Measurements from ENCODE around the gene ZBTB11. TPM values are rescaled to one million over a fixed set of nuclear protein-coding genes. Genes with fewer than 3 reads are reported as not detected.
"Not testable (repeated sequence)": the region's sequence is repeated elsewhere in the genome, so short reads cannot be mapped to it uniquely, and the experiment has no call there.

The ZBTB11 gene
- total and polyA plus RNA-seq, 2 donors, result 19.8 to 23.0 TPM

DNA sequence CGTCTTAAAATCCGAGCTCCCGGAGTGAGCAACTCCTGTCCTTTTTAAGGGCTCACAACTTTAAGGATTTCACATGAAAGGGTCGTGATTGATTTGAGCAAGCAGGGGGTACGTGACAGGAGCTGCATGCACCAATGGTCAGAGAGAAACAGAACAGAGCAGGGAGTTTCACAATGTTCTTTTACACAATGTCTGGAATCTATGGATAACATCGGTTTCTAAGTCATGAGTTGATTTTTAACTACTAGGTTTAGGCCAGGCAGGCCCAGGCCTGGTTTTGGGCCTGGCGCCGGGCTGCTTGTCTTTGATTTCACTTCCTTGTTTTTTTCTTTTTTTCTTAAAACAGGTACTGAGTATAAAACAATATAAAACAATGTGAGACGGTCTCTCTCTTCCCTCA lies 63.9 kb downstream of the ZBTB11 start:
- not testable (repeated sequence) for DNase-seq (ENCODE audit: low read depth in 6 of 9, low spot score in 9 of 9); H3K9me3 ChIP-seq (ENCODE audit: control insufficient read depth in 2 of 2, insufficient read depth in 1 of 2, low read length in 1 of 2); H3K4me1 ChIP-seq (ENCODE audit: control insufficient read depth in 2 of 2, insufficient read depth in 2 of 2, low read length in 2 of 2); H3K4me3 ChIP-seq (ENCODE audit: low read length in 2 of 2); H3K27ac ChIP-seq (ENCODE audit: low read depth in 1 of 2, low read length in 1 of 2); H3K27me3 ChIP-seq (ENCODE audit: control insufficient read depth in 2 of 2, insufficient read depth in 1 of 2, low read length in 1 of 2); H3K36me3 ChIP-seq (ENCODE audit: control insufficient read depth in 2 of 2, insufficient read depth in 2 of 2, low read length in 1 of 2)
- 95% methylated on average over 9 of the region's 9 CpGs for WGBS

GRCh38 chr3:101611023-101611422 lies 65.9 kb downstream of the ZBTB11 start:
- Histone ChIP-seq H3K4me1 (ENCODE audit: control insufficient read depth in 2 of 2, insufficient read depth in 2 of 2, low read length in 2 of 2) (no peaks in the 10 kb centered on the region), H3K4me3 (ENCODE audit: low read length in 2 of 2) (no peak overlapping the region), H3K27me3 (ENCODE audit: control insufficient read depth in 2 of 2, insufficient read depth in 1 of 2, low read length in 1 of 2) (no peaks in the 10 kb centered on the region), H3K36me3 (ENCODE audit: control insufficient read depth in 2 of 2, insufficient read depth in 2 of 2, low read length in 1 of 2) (no peaks in the 10 kb centered on the region), H3K9me3 (ENCODE audit: control insufficient read depth in 2 of 2, insufficient read depth in 1 of 2, low read length in 1 of 2) (no peaks in the 10 kb centered on the region), H3K27ac (ENCODE audit: low read depth in 1 of 2, low read length in 1 of 2) (no peak overlapping the region)
- no peak for DNase-seq (ENCODE audit: low read depth in 6 of 9, low spot score in 9 of 9)
- 94% methylated on average over 2 of the region's 2 CpGs for WGBS

GRCh38 chr3:101605398-101605797 lies 71.5 kb downstream of the ZBTB11 start:
- H3K36me3 ChIP-seq (ENCODE audit: control insufficient read depth in 2 of 2, insufficient read depth in 2 of 2, low read length in 1 of 2); H3K9me3 ChIP-seq (ENCODE audit: control insufficient read depth in 2 of 2, insufficient read depth in 1 of 2, low read length in 1 of 2); DNase-seq (ENCODE audit: low read depth in 6 of 9, low spot score in 9 of 9); H3K4me1 ChIP-seq (ENCODE audit: control insufficient read depth in 2 of 2, insufficient read depth in 2 of 2, low read length in 2 of 2); H3K27me3 ChIP-seq (ENCODE audit: control insufficient read depth in 2 of 2, insufficient read depth in 1 of 2, low read length in 1 of 2); H3K4me3 ChIP-seq (ENCODE audit: low read length in 2 of 2); H3K27ac ChIP-seq (ENCODE audit: low read depth in 1 of 2, low read length in 1 of 2): not testable (repeated sequence)
- WGBS, result 85% methylated on average over 10 of the region's 10 CpGs

DNA sequence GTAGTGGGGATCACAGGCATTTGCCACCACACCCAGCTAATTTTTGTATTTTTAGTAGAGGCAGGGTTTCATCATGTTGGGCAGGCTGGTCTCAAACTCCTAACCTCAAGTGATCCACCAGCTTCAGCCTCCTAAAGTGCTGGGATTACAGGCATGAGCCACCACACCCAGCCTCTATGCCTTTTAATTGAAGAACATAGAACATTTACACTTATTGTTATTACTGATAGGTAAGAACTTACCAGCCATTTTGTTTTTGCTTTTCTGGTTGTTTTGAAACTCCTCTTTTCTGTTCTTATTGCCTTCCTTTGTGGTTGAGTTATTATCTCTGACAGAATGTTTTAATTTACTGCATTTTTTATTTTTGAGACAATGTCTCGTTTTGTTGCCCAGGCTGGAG lies 73.7 kb downstream of the ZBTB11 start:
- Histone ChIP-seq H3K4me3 (ENCODE audit: low read length in 2 of 2) (no peak overlapping the region), H3K27ac (ENCODE audit: low read depth in 1 of 2, low read length in 1 of 2) (no peak overlapping the region), H3K9me3 (ENCODE audit: control insufficient read depth in 2 of 2, insufficient read depth in 1 of 2, low read length in 1 of 2) (peaks cover 0 to 8% of the 10 kb centered on the region in 2 donors), H3K36me3 (ENCODE audit: control insufficient read depth in 2 of 2, insufficient read depth in 2 of 2, low read length in 1 of 2) (no peaks in the 10 kb centered on the region), H3K27me3 (ENCODE audit: control insufficient read depth in 2 of 2, insufficient read depth in 1 of 2, low read length in 1 of 2) (no peaks in the 10 kb centered on the region), H3K4me1 (ENCODE audit: control insufficient read depth in 2 of 2, insufficient read depth in 2 of 2, low read length in 2 of 2) (no peaks in the 10 kb centered on the region)
- no peak for DNase-seq (ENCODE audit: low read depth in 6 of 9, low spot score in 9 of 9)
- 100% methylated on average over 1 of the region's 1 CpG for WGBS

DNA sequence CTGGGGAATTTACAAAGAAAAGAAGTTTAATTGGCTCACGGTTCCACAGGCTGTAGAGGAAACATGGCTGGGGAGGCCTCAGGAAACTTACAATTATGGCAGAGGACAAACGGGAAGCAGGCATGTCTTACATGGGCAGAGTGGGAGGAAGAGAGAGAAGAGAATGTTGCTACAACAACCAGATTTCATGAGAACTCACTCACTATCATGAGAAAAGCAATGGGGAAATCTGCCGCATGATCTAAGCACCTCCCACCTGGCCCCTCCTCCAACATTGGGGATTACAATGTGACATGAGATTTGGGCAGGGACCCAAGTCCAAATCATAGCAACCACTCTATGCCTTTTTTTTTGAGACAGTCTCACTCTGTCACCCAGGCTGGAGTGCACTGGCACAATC lies 74.2 kb downstream of the ZBTB11 start:
- no peaks in the 10 kb centered on the region for H3K36me3 ChIP-seq (ENCODE audit: control insufficient read depth in 2 of 2, insufficient read depth in 2 of 2, low read length in 1 of 2)
- no peak overlapping the region for H3K4me3 ChIP-seq (ENCODE audit: low read length in 2 of 2)
- H3K27ac ChIP-seq (ENCODE audit: low read depth in 1 of 2, low read length in 1 of 2), result no peak overlapping the region
- 97% methylated on average over 3 of the region's 3 CpGs for WGBS
- H3K4me1 ChIP-seq (ENCODE audit: control insufficient read depth in 2 of 2, insufficient read depth in 2 of 2, low read length in 2 of 2), result no peaks in the 10 kb centered on the region
- DNase-seq (ENCODE audit: low read depth in 6 of 9, low spot score in 9 of 9), result no peak
- peaks cover 0 to 8% of the 10 kb centered on the region in 2 donors for H3K9me3 ChIP-seq (ENCODE audit: control insufficient read depth in 2 of 2, insufficient read depth in 1 of 2, low read length in 1 of 2)
- no peaks in the 10 kb centered on the region for H3K27me3 ChIP-seq (ENCODE audit: control insufficient read depth in 2 of 2, insufficient read depth in 1 of 2, low read length in 1 of 2)

Other genes with a start within 250 kb of the ZBTB11 start
- gene SENP7, start 163.9 kb downstream of the ZBTB11 start, total RNA-seq, result 37.7 TPM
- 29.6 TPM for gene SENP7, start 163.9 kb downstream of the ZBTB11 start, polyA plus RNA-seq
- gene TRMT10C, start 115.3 kb downstream of the ZBTB11 start, total RNA-seq, result 28.9 TPM
- gene TRMT10C, start 115.3 kb downstream of the ZBTB11 start, polyA plus RNA-seq, result 28.7 TPM
- gene PCNP, start 103.0 kb downstream of the ZBTB11 start, total RNA-seq, result 52.2 TPM
- 159 TPM for gene PCNP, start 103.0 kb downstream of the ZBTB11 start, polyA plus RNA-seq
- gene RPL24, start 9.6 kb upstream of the ZBTB11 start, total RNA-seq, result 2,106 TPM
- 3,832 TPM for gene RPL24, start 9.6 kb upstream of the ZBTB11 start, polyA plus RNA-seq
- gene CEP97, start 47.5 kb upstream of the ZBTB11 start, total RNA-seq, result 14.0 TPM
- gene CEP97, start 47.5 kb upstream of the ZBTB11 start, polyA plus RNA-seq, result 4.5 TPM
- gene NXPE3, start 102.1 kb upstream of the ZBTB11 start, total RNA-seq, result 10.3 TPM
- gene NXPE3, start 102.1 kb upstream of the ZBTB11 start, polyA plus RNA-seq, result 15.8 TPM
- gene NFKBIZ, start 172.4 kb upstream of the ZBTB11 start, total RNA-seq, result 7.7 TPM
- 13.7 TPM for gene NFKBIZ, start 172.4 kb upstream of the ZBTB11 start, polyA plus RNA-seq